Thyroid gland (tissue), 4 donors: ENCODE measurements around the gene TBC1D5. TPM values are rescaled to one million over a fixed set of nuclear protein-coding genes. Genes with fewer than 3 reads are reported as not detected.

ENCODE experiments used
- DNase-seq, 2 donors: peaks; one replicate each; pipeline ENCODE4 v3.0.0-alpha.2; 2019
- H3K27ac ChIP-seq, 3 donors: fragments of 200-600 bp; sonication (generic); 1 replicate in 2 of 3; 2 replicates in 1 of 3; pipeline ENCODE4 v1.5.1; 2016 to 2019; ENCODE audit warnings: mild to moderate bottlenecking in 1 of 3, moderate library complexity in 1 of 3
- H3K27me3 ChIP-seq: fragments of 200-600 bp; sonication (generic); one replicate; pipeline ENCODE4 v1.5.1; 2019
- H3K36me3 ChIP-seq, 2 donors: fragments of 200-600 bp; sonication (generic); one replicate each; pipeline ENCODE4 v1.5.1; 2016 to 2019
- H3K4me1 ChIP-seq, 2 donors: fragments of 200-600 bp; sonication (generic); one replicate each; pipeline ENCODE4 v1.5.1; 2017 to 2019
- H3K4me3 ChIP-seq, 3 donors: fragments of 200-600 bp; sonication (generic); replicated peaks in 1 of 3; 1 replicate in 2 of 3; 2 replicates in 1 of 3; pipeline ENCODE4 v1.5.1; 2016; ENCODE audit warnings: mild to moderate bottlenecking in 1 of 3
- H3K9me3 ChIP-seq: fragments of 200-600 bp; sonication (generic); one replicate; pipeline ENCODE4 v1.5.1; 2017
- POLR2A ChIP-seq, 2 donors: fragments of 450-650 bp; IDR thresholded peaks; one replicate each; pipeline ENCODE4 v1.6.1; 2017; ENCODE audit warnings: antibody characterized with exemption in 2 of 2, mild to moderate bottlenecking in 2 of 2, moderate library complexity in 1 of 2
- WGBS, 2 donors: methylation state at CpG; one replicate each; pipeline ENCODE4 v1.1.5; 2017; 5-methylcytosine and 5-hydroxymethylcytosine counted together
- intact Hi-C: fragments of 100-400 bp; cut with DNase I; formaldehyde crosslinking; loops from one replicate; pipeline ENCODE4 v1.15.1; 2023
- total RNA-seq, 4 donors: library from RNA; depleted of rRNA; stranded (reverse); fragments of >200 nt; gene quantifications; one replicate each; pipeline ENCODE4 v1.2.3, GENCODE V29; 2016
- TF ChIP-seq, protein P1 (sequence below), 6 experiments: fragments of 200-600 bp in 3 of 6; fragments of 450-650 bp in 3 of 6; sonication (generic) in 3 of 6; IDR thresholded peaks; one replicate each; pipeline ENCODE4 v1.5.1; 2016 to 2019; ENCODE audit warnings: antibody characterized with exemption in 6 of 6, mild to moderate bottlenecking in 2 of 6, inconsistent platforms in 1 of 6, moderate library complexity in 1 of 6

Gene TBC1D5
- total RNA-seq, 4 donors from 2014 or later = 115 to 141 (median 133) TPM

DNA sequence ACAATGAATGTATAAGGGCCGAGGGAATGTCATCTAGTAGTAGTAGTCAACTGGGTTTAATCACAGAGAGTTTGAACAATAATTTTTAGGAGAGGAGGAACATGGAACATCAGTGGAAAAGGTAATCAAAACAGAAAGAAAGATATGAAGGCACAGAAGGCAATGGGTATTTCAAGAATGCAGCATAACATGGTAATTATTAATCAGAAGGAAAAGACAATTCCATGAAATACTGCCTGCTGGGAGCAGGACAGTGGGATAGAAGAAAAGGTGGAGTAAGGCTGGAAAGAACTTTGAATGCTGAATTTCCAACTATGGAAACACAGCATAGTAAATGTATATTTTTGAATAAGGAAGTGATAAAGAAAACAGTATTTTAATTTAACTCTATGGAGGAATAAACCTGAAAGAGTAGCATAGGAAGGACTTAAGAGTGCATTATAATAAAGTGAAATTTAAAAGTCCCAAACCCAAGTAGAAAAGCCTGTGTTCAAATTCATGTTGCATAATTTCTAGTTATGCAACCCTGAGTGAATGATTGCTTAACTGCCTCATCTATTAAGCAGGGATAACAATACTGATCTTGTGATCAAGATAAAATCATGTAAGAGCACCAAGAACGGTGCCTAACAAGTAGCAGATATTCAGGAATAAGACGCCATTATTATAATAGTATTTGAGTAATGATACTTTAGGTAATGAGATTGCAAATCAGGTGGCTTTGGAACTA, 357.7 kb downstream of the TBC1D5 start:
- WGBS, 2 donors = 87 to 95% methylated on average over 3 of the region's 3 CpGs
- no peaks in the 10 kb centered on the region for H3K36me3 ChIP-seq
- no peaks in the 10 kb centered on the region for H3K4me1 ChIP-seq
- H3K4me3 ChIP-seq = no peak overlapping the region
- no peaks in the 10 kb centered on the region for H3K27me3 ChIP-seq
- intact Hi-C loops = no loop called here
- no peak overlapping the region for H3K27ac ChIP-seq
- TF ChIP-seq, protein P1, sequence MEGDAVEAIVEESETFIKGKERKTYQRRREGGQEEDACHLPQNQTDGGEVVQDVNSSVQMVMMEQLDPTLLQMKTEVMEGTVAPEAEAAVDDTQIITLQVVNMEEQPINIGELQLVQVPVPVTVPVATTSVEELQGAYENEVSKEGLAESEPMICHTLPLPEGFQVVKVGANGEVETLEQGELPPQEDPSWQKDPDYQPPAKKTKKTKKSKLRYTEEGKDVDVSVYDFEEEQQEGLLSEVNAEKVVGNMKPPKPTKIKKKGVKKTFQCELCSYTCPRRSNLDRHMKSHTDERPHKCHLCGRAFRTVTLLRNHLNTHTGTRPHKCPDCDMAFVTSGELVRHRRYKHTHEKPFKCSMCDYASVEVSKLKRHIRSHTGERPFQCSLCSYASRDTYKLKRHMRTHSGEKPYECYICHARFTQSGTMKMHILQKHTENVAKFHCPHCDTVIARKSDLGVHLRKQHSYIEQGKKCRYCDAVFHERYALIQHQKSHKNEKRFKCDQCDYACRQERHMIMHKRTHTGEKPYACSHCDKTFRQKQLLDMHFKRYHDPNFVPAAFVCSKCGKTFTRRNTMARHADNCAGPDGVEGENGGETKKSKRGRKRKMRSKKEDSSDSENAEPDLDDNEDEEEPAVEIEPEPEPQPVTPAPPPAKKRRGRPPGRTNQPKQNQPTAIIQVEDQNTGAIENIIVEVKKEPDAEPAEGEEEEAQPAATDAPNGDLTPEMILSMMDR (IDR thresholded peaks at IDR 0.05) = no peak
- no peak for TF ChIP-seq POLR2A (IDR thresholded peaks at IDR 0.05)
- no peak for DNase-seq
- no peaks in the 10 kb centered on the region for H3K9me3 ChIP-seq

DNA sequence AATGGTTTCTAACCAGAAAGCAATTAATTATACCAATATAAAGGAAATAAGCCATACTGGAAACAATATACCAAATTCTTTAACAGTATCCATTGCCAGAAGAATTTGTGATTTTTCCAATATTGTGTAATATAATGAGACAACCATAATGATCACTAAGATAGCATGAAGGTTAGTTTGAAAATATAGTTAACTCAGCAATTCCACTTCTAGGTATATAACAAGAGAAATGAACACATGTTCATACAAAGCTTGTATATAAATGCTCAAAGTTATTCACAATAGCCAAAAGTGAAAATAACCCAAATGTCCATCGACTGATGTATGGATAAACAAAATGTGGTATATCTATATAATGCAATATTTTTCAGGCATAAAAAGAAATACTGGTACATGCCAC, 369.1 kb downstream of the TBC1D5 start:
- no peaks in the 10 kb centered on the region for H3K9me3 ChIP-seq
- WGBS, 2 donors = 96 to 98% methylated on average over 1 of the region's 1 CpG
- no peaks in the 10 kb centered on the region for H3K4me1 ChIP-seq
- DNase-seq = no peak
- TF ChIP-seq, protein P1 (IDR thresholded peaks at IDR 0.05) = no peak
- no peak for TF ChIP-seq POLR2A (IDR thresholded peaks at IDR 0.05)
- H3K27ac ChIP-seq = no peak overlapping the region
- no peak overlapping the region for H3K4me3 ChIP-seq
- intact Hi-C loops = no loop called here
- no peaks in the 10 kb centered on the region for H3K27me3 ChIP-seq
- H3K36me3 ChIP-seq = no peaks in the 10 kb centered on the region

DNA sequence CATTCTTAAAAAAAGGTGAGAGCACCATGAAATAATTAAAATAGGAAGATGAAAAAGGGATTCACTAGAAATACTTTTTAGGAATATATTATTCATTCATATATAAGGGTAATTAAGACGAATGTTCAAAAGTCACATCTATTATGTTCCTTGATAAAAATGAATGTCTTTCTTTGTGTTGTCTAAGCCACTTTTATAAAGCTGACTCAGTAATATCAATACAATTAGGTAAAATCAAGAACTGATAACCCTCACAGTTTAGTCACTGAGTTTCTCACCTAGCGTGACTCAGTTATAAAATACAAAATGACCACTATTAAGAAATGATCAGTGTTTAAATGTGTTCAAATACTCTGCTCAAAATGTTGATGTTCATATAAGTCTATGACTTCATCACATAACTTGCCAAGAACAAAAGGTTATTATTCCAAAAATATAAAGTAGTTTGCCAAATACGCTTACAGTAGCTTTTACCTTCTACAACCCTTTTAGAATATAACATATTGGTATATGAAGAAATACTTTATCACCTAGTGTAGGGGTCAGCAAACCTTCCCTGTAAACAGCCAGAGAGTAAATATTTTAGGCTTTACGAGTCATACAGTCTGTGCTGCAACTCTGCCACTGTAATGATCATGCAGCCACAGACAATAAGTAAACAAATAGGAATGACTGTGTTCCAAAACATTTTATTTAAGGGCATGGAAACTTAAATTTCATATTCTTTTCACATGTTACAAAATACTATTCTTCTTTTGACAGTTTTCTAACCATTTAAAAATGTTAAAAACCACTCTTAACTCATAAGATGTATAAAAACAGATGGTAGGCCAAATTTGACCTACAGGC, 369.8 kb downstream of the TBC1D5 start:
- H3K9me3 ChIP-seq = no peaks in the 10 kb centered on the region
- intact Hi-C loops = no loop called here

DNA sequence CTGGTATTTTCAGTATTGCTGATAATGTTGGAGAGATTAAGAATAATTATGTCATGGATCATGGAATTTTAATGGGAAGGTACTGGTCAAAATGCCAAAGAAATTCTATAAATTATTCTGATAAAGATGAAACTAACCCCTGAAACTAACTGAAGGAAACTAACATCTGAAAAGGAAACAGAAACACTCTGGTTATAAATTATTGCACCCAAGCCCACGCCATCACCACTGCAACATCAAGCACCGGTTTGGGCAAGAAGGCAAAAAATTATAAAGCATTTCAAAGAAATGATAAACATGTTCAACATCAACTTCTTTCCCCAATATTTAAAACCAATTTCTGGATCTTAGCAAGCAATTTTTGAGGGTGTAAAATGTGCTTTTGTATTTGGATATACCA, 372.5 kb downstream of the TBC1D5 start:
- intact Hi-C loops = no loop called here
- no peak for DNase-seq
- Histone ChIP-seq H3K4me3 (no peak overlapping the region), H3K9me3 (no peaks in the 10 kb centered on the region), H3K4me1 (no peaks in the 10 kb centered on the region), H3K36me3 (no peaks in the 10 kb centered on the region), H3K27me3 (no peaks in the 10 kb centered on the region), H3K27ac (no peak overlapping the region)
- 91 to 92% methylated on average over 2 of the region's 2 CpGs for WGBS, 2 donors
- TF ChIP-seq, protein P1 (IDR thresholded peaks at IDR 0.05) = no peak
- no peak for TF ChIP-seq POLR2A (IDR thresholded peaks at IDR 0.05)

More for the DNA sequence above, 369.8 kb downstream of the TBC1D5 start:
- DNase-seq = no peak
- no peaks in the 10 kb centered on the region for H3K4me1 ChIP-seq
- TF ChIP-seq, protein P1 (IDR thresholded peaks at IDR 0.05) = no peak
- no peak for TF ChIP-seq POLR2A (IDR thresholded peaks at IDR 0.05)
- no peaks in the 10 kb centered on the region for H3K36me3 ChIP-seq
- H3K27me3 ChIP-seq = no peaks in the 10 kb centered on the region
- H3K4me3 ChIP-seq = no peak overlapping the region
- no peak overlapping the region for H3K27ac ChIP-seq
- WGBS, 2 donors = 89 to 95% methylated on average over 4 of the region's 4 CpGs

DNA sequence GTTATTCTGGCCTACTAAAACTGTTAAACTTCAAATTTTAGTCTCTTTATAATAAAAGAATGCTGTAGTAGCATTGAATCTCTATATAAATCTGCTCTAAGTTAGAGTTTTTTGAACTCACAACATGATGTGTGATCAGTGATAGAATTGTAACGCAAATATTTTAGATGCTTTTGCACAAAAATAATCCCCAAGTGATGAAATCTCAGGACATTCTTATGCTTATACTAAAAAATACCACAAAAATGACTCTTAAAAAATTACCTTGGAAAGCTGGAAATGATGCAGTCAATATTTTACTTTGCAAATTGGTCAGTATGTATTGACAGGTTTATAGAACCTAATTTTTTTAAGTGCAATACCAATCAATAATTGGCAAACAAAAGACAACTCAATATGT, 375.3 kb downstream of the TBC1D5 start:
- H3K4me3 ChIP-seq = no peak overlapping the region
- no peaks in the 10 kb centered on the region for H3K27me3 ChIP-seq
- H3K9me3 ChIP-seq = no peaks in the 10 kb centered on the region
- no peaks in the 10 kb centered on the region for H3K36me3 ChIP-seq
- intact Hi-C loops = no loop called here
- no peak overlapping the region for H3K27ac ChIP-seq
- no peaks in the 10 kb centered on the region for H3K4me1 ChIP-seq
- 98 to 100% methylated on average over 1 of the region's 1 CpG for WGBS, 2 donors
- no peak for DNase-seq
- no peak for TF ChIP-seq POLR2A (IDR thresholded peaks at IDR 0.05)
- TF ChIP-seq, protein P1 (IDR thresholded peaks at IDR 0.05) = no peak
